Cortex of kidney (tissue), 1 donor: ENCODE measurements around the gene FAM53B.
"Not testable (repeated sequence)": the region's sequence is repeated elsewhere in the genome, so short reads cannot be mapped to it uniquely, and the experiment has no call there.

Experiments used
- DNase-seq: peaks from one replicate; lab custom pipeline; 2025; lab: John Stamatoyannopoulos, UW

Gene FAM53B, protein sequence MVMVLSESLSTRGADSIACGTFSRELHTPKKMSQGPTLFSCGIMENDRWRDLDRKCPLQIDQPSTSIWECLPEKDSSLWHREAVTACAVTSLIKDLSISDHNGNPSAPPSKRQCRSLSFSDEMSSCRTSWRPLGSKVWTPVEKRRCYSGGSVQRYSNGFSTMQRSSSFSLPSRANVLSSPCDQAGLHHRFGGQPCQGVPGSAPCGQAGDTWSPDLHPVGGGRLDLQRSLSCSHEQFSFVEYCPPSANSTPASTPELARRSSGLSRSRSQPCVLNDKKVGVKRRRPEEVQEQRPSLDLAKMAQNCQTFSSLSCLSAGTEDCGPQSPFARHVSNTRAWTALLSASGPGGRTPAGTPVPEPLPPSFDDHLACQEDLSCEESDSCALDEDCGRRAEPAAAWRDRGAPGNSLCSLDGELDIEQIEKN

GRCh38 chr10:124744102-124745050 is at the start of gene FAM53B:
TSS of gene FAM53B (minus strand) at chr10:124744378. CDS start at chr10:124706713, 37,665 bp downstream.
- DNase-seq: no peak

- DNase-seq: no peak
Measured at GRCh38 chr10:124792998-124793352, 48.8 kb upstream of the FAM53B start.

GRCh38 chr10:124791547-124792348 is 47.6 kb upstream of the FAM53B start, which contains the start of gene EEF1AKMT2:
TSS of gene EEF1AKMT2 (minus strand) at chr10:124791887. CDS start at chr10:124791833, 54 bp downstream.
- no peak for DNase-seq

DNA sequence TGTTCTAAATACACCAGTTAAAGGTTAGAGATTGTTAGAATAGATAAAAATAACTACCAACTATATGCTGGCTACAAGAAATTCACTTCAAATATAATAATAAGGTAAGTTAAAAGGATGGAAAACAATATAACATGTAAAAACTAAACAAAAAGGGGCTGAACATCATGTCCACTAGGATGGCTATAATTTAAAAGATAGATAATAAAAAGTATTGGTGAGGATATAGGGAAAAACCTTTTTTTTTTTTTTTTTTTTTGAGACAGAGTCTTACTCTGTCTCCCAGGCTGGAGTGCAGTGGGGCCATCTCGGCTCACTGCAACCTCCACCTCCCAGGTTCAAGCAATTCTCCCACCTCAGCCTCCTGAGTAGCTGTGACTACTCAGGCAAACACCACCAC is 38.7 kb upstream of the FAM53B start:
- not testable (repeated sequence) for DNase-seq

DNA sequence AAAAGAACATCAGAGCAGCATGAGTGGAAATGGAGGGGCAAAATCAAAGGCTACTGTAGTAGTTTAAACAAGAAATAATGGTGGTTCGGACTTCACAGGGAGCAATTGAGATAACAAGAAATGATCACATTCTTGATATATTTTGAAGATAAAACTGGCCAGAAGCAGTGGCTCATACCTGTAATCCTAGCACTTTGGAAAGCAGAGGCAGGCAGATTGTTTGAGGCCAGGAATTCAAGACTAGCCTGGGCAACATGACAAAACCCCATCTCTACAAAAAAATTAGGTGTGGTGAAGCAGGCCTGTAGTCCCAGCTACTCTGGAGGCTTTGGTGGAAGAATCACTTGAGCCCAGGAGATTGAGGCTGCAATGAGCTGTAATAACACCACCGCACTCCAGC is 24.6 kb upstream of the FAM53B start:
- no peak for DNase-seq

- DNase-seq: no peak
Measured at GRCh38 chr10:124765256-124765655, 21.1 kb upstream of the FAM53B start.

GRCh38 chr10:124763267-124763666 is 19.1 kb upstream of the FAM53B start:
- no peak for DNase-seq

GRCh38 chr10:124762281-124762680 is 18.1 kb upstream of the FAM53B start:
- no peak for DNase-seq

GRCh38 chr10:124756156-124756903 is 12.2 kb upstream of the FAM53B start:
- DNase-seq: no peak

GRCh38 chr10:124755581-124755980 is 11.4 kb upstream of the FAM53B start:
- no peak for DNase-seq

DNA sequence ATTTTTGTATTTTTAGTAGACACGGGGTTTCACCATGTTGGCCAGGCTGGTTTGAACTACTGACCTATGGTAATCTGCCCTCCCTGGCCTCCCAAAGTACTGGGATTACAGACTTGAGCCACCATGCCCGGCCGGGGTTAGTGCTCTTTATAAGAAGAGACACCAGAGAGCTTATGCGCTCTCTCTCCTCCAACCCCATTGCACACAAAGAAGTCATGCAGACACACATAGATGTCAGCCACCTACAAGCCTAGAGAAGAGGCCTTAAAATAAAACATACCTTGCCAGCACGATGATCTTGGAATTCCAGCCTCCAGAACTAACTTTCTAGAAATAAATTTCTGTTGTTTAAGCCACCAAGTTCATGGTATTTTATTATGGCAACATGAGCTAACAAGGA is 10.0 kb upstream of the FAM53B start:
- no peak for DNase-seq

GRCh38 chr10:124748953-124749645 is 4.9 kb upstream of the FAM53B start:
- no peak for DNase-seq

- no peak for DNase-seq
Measured at GRCh38 chr10:124748166-124748565, 4.0 kb upstream of the FAM53B start.

DNA sequence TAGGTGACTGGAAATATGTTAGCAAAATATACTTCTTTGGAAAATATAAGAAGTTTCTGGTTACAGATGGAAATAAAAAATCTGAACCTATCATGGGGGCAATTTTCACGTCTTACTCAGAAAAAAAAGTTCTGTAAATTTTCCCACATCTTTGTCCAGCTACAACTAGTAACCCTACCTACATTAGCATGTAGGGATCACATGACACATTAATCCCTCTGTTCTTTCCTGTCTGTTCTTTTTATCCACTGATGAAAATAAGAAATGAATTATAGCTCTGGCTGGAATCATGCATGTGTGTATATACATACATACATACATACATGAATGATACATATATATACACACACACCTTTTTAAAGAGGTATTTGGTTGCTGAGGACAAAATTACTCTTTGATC is 3.6 kb upstream of the FAM53B start:
- no peak for DNase-seq

DNA sequence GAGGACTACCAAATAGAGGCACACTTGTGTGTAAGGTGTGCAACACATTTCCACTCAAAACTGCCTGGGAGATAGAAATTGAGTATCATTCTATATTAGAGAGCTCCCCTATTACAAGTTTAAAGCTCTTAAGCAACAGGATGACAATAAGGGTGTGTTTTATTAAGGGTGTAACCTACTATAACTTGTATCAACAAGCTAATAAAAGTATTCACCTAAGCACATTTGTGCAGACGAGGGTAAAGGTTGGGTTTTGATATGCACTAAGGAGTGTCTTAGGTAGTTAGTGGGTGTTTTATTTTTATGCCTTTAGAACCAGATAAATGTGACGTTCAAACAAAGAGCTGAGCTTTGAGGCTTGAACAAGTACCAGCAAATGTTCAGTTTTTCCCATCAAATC is 2.8 kb upstream of the FAM53B start:
- no peak for DNase-seq

DNA sequence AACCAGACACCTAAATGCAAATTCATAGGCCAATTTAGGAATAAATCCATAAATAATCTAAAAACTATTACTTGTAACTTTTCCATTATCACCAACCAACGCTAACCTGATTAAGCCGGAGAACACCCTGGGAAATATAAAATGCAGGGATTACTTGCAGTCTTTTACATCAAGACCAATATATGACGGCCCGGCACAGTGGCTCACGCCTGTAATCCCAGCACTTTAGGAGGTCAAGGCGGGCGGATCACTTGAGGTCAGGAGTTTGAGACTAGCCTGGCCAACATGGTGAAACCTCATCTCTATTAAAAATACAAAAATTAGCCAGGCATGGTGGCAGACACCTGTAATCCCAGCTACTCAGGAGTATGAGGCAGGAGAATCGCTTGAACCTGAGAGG is 2.3 kb upstream of the FAM53B start:
- DNase-seq: not testable (repeated sequence)

GRCh38 chr10:124745673-124746072 is 1.5 kb upstream of the FAM53B start:
- no peak for DNase-seq

DNA sequence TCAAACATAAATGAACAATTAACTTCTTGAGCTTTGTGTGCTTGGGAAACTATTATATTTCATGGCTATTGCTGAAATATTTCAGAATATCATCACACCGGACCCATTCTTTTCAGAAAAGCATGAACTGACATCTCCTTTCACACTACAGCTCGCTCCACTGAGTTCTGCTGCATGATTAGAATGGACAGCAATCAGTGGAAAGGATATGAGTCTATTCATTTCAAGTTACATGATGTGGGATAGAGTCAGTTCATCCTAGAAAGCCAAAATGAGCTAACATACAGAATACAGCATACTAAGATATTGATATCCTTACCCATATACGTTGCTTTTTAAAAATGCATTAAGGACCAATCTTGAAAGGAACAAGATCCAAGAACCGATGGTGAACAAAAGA is 1.1 kb upstream of the FAM53B start:
- DNase-seq: no peak

- no peak for DNase-seq
Measured at GRCh38 chr10:124743191-124744101, 732 bp downstream of the FAM53B start.
